WERI-Rb-1 (cell line): ENCODE results near the gene HACL1.

ENCODE experiments used
- DNase-seq: peaks from one replicate; pipeline ENCODE4 v3.0.0-alpha.2; 2020
- H3K27ac ChIP-seq: fragments of 250-450 bp; sonication (Bioruptor Pico); 2 replicates; pipeline ENCODE4 v1.5.1; 2020; ENCODE audit warnings: mild to moderate bottlenecking, moderate library complexity
- H3K27me3 ChIP-seq: fragments of 250-450 bp; sonication (Bioruptor Pico); 2 replicates; pipeline ENCODE4 v1.5.1; 2021; ENCODE audit warnings: mild to moderate bottlenecking, low read depth, moderate library complexity; ENCODE audit not compliant: insufficient read depth, severe bottlenecking
- H3K36me3 ChIP-seq: fragments of 250-450 bp; sonication (Bioruptor Pico); 2 replicates; pipeline ENCODE4 v1.5.1; 2020; ENCODE audit warnings: mild to moderate bottlenecking, moderate library complexity
- H3K4me3 ChIP-seq: 2 replicates; pipeline ENCODE4 v1.5.1; 2011; ENCODE audit warnings: low read depth, mild to moderate bottlenecking, control low read depth, low read length
- H3K9me3 ChIP-seq: fragments of 250-450 bp; sonication (Bioruptor Pico); 2 replicates; pipeline ENCODE4 v1.5.1; 2021; ENCODE audit warnings: mild to moderate bottlenecking, moderate library complexity; ENCODE audit not compliant: severe bottlenecking
- TF ChIP-seq, protein P1 (sequence below): IDR thresholded peaks from 2 replicates; pipeline ENCODE4 v1.5.1; 2011; ENCODE audit warnings: low read depth, mild to moderate bottlenecking, control low read depth, inconsistent platforms, low read length

HACL1 gene

GRCh38 chr3:15636028-15636709 lies 34.8 kb upstream of the HACL1 start:
- no peaks in the 10 kb centered on the region for H3K27me3 ChIP-seq
- no peaks in the 10 kb centered on the region for H3K9me3 ChIP-seq
- no peaks in the 10 kb centered on the region for H3K36me3 ChIP-seq
- H3K4me3 ChIP-seq, result no peak overlapping the region
- H3K27ac ChIP-seq, result no peak overlapping the region
- TF ChIP-seq, protein P1, sequence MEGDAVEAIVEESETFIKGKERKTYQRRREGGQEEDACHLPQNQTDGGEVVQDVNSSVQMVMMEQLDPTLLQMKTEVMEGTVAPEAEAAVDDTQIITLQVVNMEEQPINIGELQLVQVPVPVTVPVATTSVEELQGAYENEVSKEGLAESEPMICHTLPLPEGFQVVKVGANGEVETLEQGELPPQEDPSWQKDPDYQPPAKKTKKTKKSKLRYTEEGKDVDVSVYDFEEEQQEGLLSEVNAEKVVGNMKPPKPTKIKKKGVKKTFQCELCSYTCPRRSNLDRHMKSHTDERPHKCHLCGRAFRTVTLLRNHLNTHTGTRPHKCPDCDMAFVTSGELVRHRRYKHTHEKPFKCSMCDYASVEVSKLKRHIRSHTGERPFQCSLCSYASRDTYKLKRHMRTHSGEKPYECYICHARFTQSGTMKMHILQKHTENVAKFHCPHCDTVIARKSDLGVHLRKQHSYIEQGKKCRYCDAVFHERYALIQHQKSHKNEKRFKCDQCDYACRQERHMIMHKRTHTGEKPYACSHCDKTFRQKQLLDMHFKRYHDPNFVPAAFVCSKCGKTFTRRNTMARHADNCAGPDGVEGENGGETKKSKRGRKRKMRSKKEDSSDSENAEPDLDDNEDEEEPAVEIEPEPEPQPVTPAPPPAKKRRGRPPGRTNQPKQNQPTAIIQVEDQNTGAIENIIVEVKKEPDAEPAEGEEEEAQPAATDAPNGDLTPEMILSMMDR, result no peak
- no peak for DNase-seq

GRCh38 chr3:15635121-15635661 lies 33.8 kb upstream of the HACL1 start:
- Histone ChIP-seq H3K27me3 (no peaks in the 10 kb centered on the region), H3K27ac (no peak overlapping the region), H3K9me3 (no peaks in the 10 kb centered on the region), H3K4me3 (no peak overlapping the region), H3K36me3 (no peaks in the 10 kb centered on the region)
- no peak for DNase-seq
- TF ChIP-seq, protein P1, result no peak

- Histone ChIP-seq H3K27ac (no peak overlapping the region), H3K36me3 (no peaks in the 10 kb centered on the region), H3K27me3 (no peaks in the 10 kb centered on the region), H3K4me3 (no peak overlapping the region), H3K9me3 (no peaks in the 10 kb centered on the region)
- TF ChIP-seq, protein P1, result no peak
- DNase-seq, result no peak
Observed at GRCh38 chr3:15634671-15635070, 33.3 kb upstream of the HACL1 start.

DNA sequence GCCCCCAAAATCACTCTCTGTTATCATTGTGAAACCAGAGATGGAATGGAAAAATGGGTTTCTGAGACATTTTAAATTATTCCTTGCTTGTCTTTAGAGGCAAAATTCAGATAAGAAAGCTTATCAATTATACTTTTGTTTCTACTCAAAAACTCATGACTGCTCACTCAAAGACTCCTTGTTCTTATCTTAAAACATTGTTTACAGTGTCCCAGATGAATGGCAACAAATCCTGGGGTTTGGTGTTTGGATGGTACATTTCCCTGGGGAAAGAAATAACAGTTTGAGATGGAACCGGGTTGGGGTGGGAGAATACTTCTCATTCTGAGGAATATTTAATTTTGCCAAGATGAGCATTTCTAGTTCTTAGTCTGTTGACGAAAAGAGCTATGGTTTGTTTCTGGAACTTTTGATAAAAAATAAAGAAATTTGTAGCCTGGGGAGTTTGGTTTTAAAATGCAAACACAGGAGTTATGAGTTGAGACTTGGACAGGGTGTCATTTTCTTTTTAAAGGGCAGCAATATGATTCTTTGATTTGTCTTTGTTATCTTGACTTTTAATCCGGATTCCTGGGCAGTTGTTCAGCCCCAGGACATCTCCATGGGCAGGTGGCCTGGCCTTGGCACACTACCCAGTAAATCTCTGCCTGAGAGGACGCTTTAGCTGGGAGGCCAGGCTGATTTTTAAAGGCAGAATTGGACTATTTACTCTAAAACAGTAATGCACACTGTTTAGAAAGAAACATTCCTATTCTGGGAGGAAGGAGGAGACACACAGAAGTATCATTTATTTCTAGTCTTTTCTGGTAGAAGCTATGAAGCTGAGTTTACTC lies 32.6 kb upstream of the HACL1 start:
- Histone ChIP-seq H3K4me3 (no peak overlapping the region), H3K27me3 (no peaks in the 10 kb centered on the region), H3K9me3 (no peaks in the 10 kb centered on the region), H3K36me3 (no peaks in the 10 kb centered on the region), H3K27ac (no peak overlapping the region)
- TF ChIP-seq, protein P1, result no peak
- no peak for DNase-seq

DNA sequence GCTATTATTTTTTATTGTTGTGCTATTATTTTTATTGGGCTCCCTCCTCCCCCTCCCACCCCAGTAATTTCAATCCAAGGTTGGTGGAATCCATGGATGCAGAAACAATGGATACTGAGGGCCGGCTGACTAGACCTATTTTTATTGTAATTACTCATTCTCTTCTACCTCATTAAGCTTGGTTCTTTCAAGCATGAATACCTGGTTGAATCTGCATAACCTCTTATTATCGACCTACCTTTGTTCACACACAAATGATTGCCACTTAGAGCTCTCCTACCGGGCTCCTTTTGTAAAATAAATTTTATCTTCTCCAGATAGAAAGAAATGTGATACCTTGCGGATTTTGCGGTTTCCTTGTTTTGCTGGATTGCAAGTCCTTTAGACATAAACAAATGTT lies 31.8 kb upstream of the HACL1 start:
- no peak overlapping the region for H3K4me3 ChIP-seq
- H3K9me3 ChIP-seq, result no peaks in the 10 kb centered on the region
- H3K27ac ChIP-seq, result no peak overlapping the region
- TF ChIP-seq, protein P1, result no peak
- no peak for DNase-seq
- H3K27me3 ChIP-seq, result no peaks in the 10 kb centered on the region
- H3K36me3 ChIP-seq, result no peaks in the 10 kb centered on the region
